Measurements from ENCODE around the gene WFS1. TPM values are rescaled to one million over a fixed set of nuclear protein-coding genes. Genes with fewer than 3 reads are reported as not detected.
A peak's percentile ranks its signal among the peaks of the same experiment; 100 is the strongest.

WFS1 gene
- total and polyA plus RNA-seq, 2 of the 13 experiments (the other 11 are each of a cell fraction or from before 2014, with no cell fraction given), result 39.1 to 42.2 TPM

- TF ChIP-seq ZNF691 (CRISPR knock-in tag; IDR thresholded peaks at IDR 0.05; ENCODE audit: borderline replicate concordance, low read depth) (peak; percentile 66; the same call in 1 of the 2 replicates), ELF3 (CRISPR knock-in tag; IDR thresholded peaks at IDR 0.05) (peak; percentile 61), NONO (IDR thresholded peaks at IDR 0.05) (no peak), NONO (CRISPR knock-in tag; conservative IDR thresholded peaks at IDR 0.05) (peak; percentile 61; the same call in 1 of the 2 replicates), CCDC6 (CRISPR knock-in tag; IDR thresholded peaks at IDR 0.05) (no peak), POGZ (CRISPR knock-in tag; IDR thresholded peaks at IDR 0.05) (peak; percentile 39; the same call in 1 of the 2 replicates), ZFX (CRISPR knock-in tag; IDR thresholded peaks at IDR 0.05; ENCODE audit: low read depth) (peak; percentile 62), TFDP2 (CRISPR knock-in tag; IDR thresholded peaks at IDR 0.05) (0 out of 2 replicates have a peak, but pooled peaks have one; percentile 23), IRF2 (CRISPR knock-in tag; IDR thresholded peaks at IDR 0.05) (peak; percentile 70; the same call in 1 of the 2 replicates), STAG1 (CRISPR knock-in tag; IDR thresholded peaks at IDR 0.05) (peak; percentile 99), BCL6 (CRISPR knock-in tag; IDR thresholded peaks at IDR 0.05) (0 out of 2 replicates have a peak, but pooled peaks have one; percentile 19), ZNF317 (CRISPR knock-in tag; IDR thresholded peaks at IDR 0.05) (peak; percentile 51; the same call in 1 of the 2 replicates), SOX6 (IDR thresholded peaks at IDR 0.05) (no peak), SOX6 (CRISPR knock-in tag; IDR thresholded peaks at IDR 0.05) (peak; percentile 48), ZNF615 (CRISPR knock-in tag; IDR thresholded peaks at IDR 0.05; ENCODE audit: borderline replicate concordance) (no peak), NFYC (CRISPR knock-in tag; IDR thresholded peaks at IDR 0.05) (peak; percentile 33; the same call in 1 of the 2 replicates), ZNF331 (CRISPR knock-in tag; IDR thresholded peaks at IDR 0.05) (peak; percentile 50; the same call in 1 of the 2 replicates), ZNF580 (CRISPR knock-in tag; IDR thresholded peaks at IDR 0.05; ENCODE audit: borderline replicate concordance, low read depth) (peak; percentile 45; the same call in 1 of the 2 replicates), FOXC1 (CRISPR knock-in tag; IDR thresholded peaks at IDR 0.05; ENCODE audit: borderline replicate concordance) (peak; percentile 56; the same call in 1 of the 2 replicates), UBTF (CRISPR knock-in tag; IDR thresholded peaks at IDR 0.05) (peak; percentile 44), ERF (CRISPR knock-in tag; IDR thresholded peaks at IDR 0.05) (peak; percentile 71), ISL2 (CRISPR knock-in tag; IDR thresholded peaks at IDR 0.05) (0 out of 2 replicates have a peak, but pooled peaks have one; percentile 28), FOXO1 (CRISPR knock-in tag; IDR thresholded peaks at IDR 0.05) (0 out of 2 replicates have a peak, but pooled peaks have one; percentile 18), ZGPAT (CRISPR knock-in tag; IDR thresholded peaks at IDR 0.05) (no peak), ZNF253 (CRISPR knock-in tag; IDR thresholded peaks at IDR 0.05; ENCODE audit: borderline replicate concordance) (no peak)
Observed at GRCh38 chr4:6327220-6327917, 57.7 kb downstream of the WFS1 start (continued).
